Activated CD8-positive, alpha-beta T cell treated with anti-CD3 and anti-CD28 coated beads for 36 hours (primary cell): ENCODE results near the gene ABR. TPM values are rescaled to one million over a fixed set of nuclear protein-coding genes. Genes with fewer than 3 reads are reported as not detected.

Experiments used
- ATAC-seq: fragments of 200-7000 bp; cut with Tn5 transposase; one replicate; pipeline ENCODE4 v1.10.0; 2021; ENCODE audit warnings: mild to moderate bottlenecking, moderate library complexity
- CTCF ChIA-PET: fragments of 350-600 bp; sonication (Branson Sonifier 250); formaldehyde crosslinking; loops from one replicate; lab custom pipeline; 2021; ENCODE audit warnings: antibody characterized with exemption; lab: Charles Lee
- POLR2A ChIA-PET: fragments of 350-600 bp; sonication (Branson Sonifier 250); formaldehyde crosslinking; loops from one replicate; lab custom pipeline; 2021; ENCODE audit warnings: antibody characterized with exemption; lab: Charles Lee
- DNase-seq: peaks from one replicate; pipeline ENCODE4 v3.0.0-alpha.2; 2020
- H3K27ac Mint-ChIP-seq: one replicate; pipeline ENCODE4 v1.8.0; 2021; ENCODE audit warnings: mild to moderate bottlenecking, mixed read lengths
- H3K27me3 Mint-ChIP-seq: one replicate; pipeline ENCODE4 v1.8.0; 2021; ENCODE audit warnings: mixed read lengths
- H3K36me3 Mint-ChIP-seq: one replicate; pipeline ENCODE4 v1.8.0; 2021; ENCODE audit warnings: low read depth, mixed read lengths
- H3K4me1 Mint-ChIP-seq: one replicate; pipeline ENCODE4 v1.8.0; 2021; ENCODE audit warnings: low read depth, mixed read lengths
- H3K4me3 Mint-ChIP-seq: one replicate; pipeline ENCODE4 v1.8.0; 2021; ENCODE audit warnings: mild to moderate bottlenecking, moderate library complexity, mixed read lengths
- H3K9me3 Mint-ChIP-seq: one replicate; pipeline ENCODE4 v1.8.0; 2021; ENCODE audit warnings: mixed read lengths
- CTCF ChIP-seq: fragments of 200-600 bp; IDR thresholded peaks from one replicate; pipeline ENCODE4 v1.8.0; 2022; ENCODE audit warnings: antibody characterized with exemption, mild to moderate bottlenecking
- intact Hi-C: fragments of 100-400 bp; cut with micrococcal nuclease; formaldehyde crosslinking; loops from one replicate; pipeline ENCODE4 v1.10.0; 2022
- total RNA-seq, 2 experiments: library from RNA; stranded (reverse); gene quantifications; one replicate each; pipeline ENCODE4 v1.2.3, GENCODE V29; 2021

The ABR gene
- total RNA-seq, 2 experiments from 2014 or later: 44.4 to 46.6 TPM

DNA sequence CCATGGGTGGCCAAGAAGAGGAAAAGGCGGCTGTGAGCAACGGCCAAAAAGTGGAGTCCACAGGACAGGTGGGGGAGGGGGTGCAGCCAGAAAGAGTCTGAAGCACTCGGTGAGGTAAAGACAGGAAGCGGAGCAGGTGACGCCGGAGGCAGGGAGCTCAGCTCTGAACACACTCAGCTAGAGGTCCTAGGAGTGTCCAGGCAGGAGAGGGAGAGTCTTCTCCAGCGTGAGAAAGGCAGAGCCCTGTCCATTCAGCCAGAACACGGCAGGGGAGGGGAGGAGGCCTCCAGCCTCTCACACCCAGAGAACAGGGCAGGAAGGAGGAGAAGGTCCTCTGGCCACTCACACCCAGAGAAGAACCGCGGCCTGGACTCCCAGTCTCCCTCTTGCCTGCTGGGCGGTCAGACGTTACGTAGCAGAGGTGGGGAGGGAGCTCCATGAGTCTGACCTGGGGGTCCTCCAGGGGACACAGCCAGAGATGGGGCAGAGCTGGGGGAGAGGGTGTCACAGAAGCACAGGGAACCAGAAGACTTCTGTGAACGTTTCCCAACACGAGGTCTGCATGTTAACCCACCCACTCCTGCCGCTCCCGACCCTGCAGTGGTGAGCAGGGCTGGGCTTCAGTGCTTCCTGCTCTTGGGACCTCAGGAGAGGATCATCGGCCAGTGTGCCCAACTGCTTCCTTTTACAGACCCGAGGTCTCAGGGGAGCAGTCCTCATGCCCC lies 89.2 kb downstream of the ABR start:
- Mint-ChIP-seq H3K27ac (no peak overlapping the region), H3K27me3 (no peaks in the 10 kb centered on the region)
- CTCF ChIA-PET: no interaction called here

GRCh38 chr17:1089915-1090314 lies 89.9 kb downstream of the ABR start:
- ATAC-seq (no peak), DNase-seq (no peak)
- Mint-ChIP-seq H3K36me3 (no peaks in the 10 kb centered on the region), H3K4me1 (no peaks in the 10 kb centered on the region), H3K27me3 (no peaks in the 10 kb centered on the region), H3K4me3 (no peak overlapping the region), H3K27ac (no peak overlapping the region), H3K9me3 (no peaks in the 10 kb centered on the region)
- ChIA-PET POLR2A (no interaction called here), CTCF (no interaction called here)
- intact Hi-C loops: no loop called here
- no peak for TF ChIP-seq CTCF

More for the DNA sequence above, 89.2 kb downstream of the ABR start:
- intact Hi-C loops: no loop called here
- H3K4me1 Mint-ChIP-seq: no peaks in the 10 kb centered on the region
- POLR2A ChIA-PET: no interaction called here
- no peak for TF ChIP-seq CTCF
- no peak for ATAC-seq
- no peaks in the 10 kb centered on the region for H3K9me3 Mint-ChIP-seq
- H3K36me3 Mint-ChIP-seq: no peaks in the 10 kb centered on the region
- H3K4me3 Mint-ChIP-seq: no peak overlapping the region
- no peak for DNase-seq

DNA sequence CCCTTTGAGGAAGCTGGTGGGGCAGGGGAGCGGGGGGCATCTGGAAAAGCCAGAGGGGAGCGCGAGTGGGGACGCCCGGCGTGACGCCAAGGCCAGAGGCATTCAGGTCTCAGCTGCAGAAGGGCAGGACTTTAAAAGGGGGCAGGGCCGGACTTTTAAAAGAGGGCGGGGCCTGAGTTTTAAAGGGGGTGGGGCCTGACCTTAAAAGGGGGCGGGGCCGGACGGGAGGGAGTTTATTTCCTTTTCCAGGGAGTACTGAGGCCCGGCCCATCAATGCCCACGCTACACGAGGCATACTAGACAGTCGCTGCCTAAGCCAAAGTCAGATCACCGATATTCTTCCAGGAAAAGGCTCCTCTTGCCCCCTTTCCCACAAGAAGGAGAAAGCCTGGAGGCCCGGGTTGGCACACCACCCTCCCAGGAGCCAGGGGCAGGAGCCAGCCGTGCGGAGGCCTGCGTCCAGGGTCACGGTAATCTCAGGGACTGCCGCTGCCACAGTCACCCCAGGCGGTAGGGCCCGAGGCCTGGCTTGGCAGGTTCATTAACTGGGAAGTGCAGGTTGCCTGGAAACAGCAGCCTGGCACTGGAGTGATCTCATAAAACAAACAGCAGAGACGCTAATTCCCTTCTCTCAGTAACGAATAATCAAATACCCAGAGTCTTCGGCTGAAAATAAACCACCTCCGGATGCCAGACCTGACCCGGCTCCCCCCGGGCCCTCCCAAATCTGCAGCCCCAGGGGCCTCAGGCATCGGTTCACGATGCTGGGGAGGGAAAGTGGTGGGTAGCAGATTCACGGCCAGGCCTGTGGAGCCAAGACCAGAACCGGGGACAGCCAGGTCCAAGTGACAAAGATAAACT lies 92.2 kb downstream of the ABR start:
- no peak for TF ChIP-seq CTCF
- ATAC-seq (peak; percentile 49), DNase-seq (peak; percentile 32)
- Mint-ChIP-seq H3K27me3 (no peaks in the 10 kb centered on the region), H3K27ac (no peak overlapping the region), H3K4me3 (no peak overlapping the region), H3K36me3 (no peaks in the 10 kb centered on the region), H3K9me3 (no peaks in the 10 kb centered on the region), H3K4me1 (no peaks in the 10 kb centered on the region)
- intact Hi-C loops: no loop called here
- ChIA-PET CTCF (no interaction called here), POLR2A (no interaction called here)

- CTCF ChIA-PET: interaction anchor here (0.7 to 1.0 kb wide), 2 partner anchors 27 to 39 kb away, joined by 3 read pairs; no protein-coding TSS in a partner anchor
- no peak for ATAC-seq
- no peak for DNase-seq
- TF ChIP-seq CTCF: no peak
- Mint-ChIP-seq H3K36me3 (peaks cover 3% of the 10 kb centered on the region), H3K27ac (no peak overlapping the region), H3K9me3 (no peaks in the 10 kb centered on the region), H3K4me3 (no peak overlapping the region), H3K27me3 (no peaks in the 10 kb centered on the region), H3K4me1 (no peaks in the 10 kb centered on the region)
- intact Hi-C loops: no loop called here
- POLR2A ChIA-PET: interaction anchor here (1.2 kb wide), 1 partner anchor 10 kb away, joined by 3 read pairs; no protein-coding TSS in a partner anchor
Measured at GRCh38 chr17:1083451-1084187, 96.2 kb downstream of the ABR start.
